ENCODE results near the gene TLR10.
"Not testable (repeated sequence)": the region's sequence is repeated elsewhere in the genome, so short reads cannot be mapped to it uniquely, and the experiment has no call there.

Gene TLR10

GRCh38 chr4:38811297-38811696 is 28.5 kb upstream of the TLR10 start:
- no peaks in the 10 kb centered on the region for H3K79me2 ChIP-seq (ENCODE audit: insufficient read depth, low read length)
- TF ChIP-seq EZH2 (IDR thresholded peaks at IDR 0.05; ENCODE audit: borderline replicate concordance, low read length), result no peak
- no peak for TF ChIP-seq CTCF (IDR thresholded peaks at IDR 0.05; ENCODE audit: low read length)
- no peak overlapping the region for H3K4me2 ChIP-seq (ENCODE audit: low read length)
- H3K27ac ChIP-seq (ENCODE audit: low read depth, low read length, poor library complexity, severe bottlenecking), result no peak overlapping the region
- no peak overlapping the region for H2AFZ ChIP-seq (ENCODE audit: low read length)
- peaks cover 18% of the 10 kb centered on the region for H3K36me3 ChIP-seq (ENCODE audit: insufficient read depth, low read length)
- no peak overlapping the region for H3K9ac ChIP-seq (ENCODE audit: low read length)
- H4K20me1 ChIP-seq (ENCODE audit: insufficient read depth, low read length), result no peaks in the 10 kb centered on the region
- H3K4me3 ChIP-seq (ENCODE audit: low read depth, low read length, poor library complexity, severe bottlenecking), result no peak overlapping the region
- H3K9me2 ChIP-seq (ENCODE audit: low read depth, low read length), result no peaks in the 10 kb centered on the region
- no peaks in the 10 kb centered on the region for H3F3A ChIP-seq (ENCODE audit: insufficient read depth, low read length)
- H3K27me3 ChIP-seq (ENCODE audit: insufficient read depth, low read length), result no peaks in the 10 kb centered on the region
- peaks cover 11% of the 10 kb centered on the region for H3K4me1 ChIP-seq (ENCODE audit: insufficient read depth, low read length, severe bottlenecking)
- peaks cover 16% of the 10 kb centered on the region; the same call in 1 of the 2 replicates for H3K9me3 ChIP-seq (ENCODE audit: low read length)

GRCh38 chr4:38807462-38807861 is 24.7 kb upstream of the TLR10 start:
- not testable (repeated sequence) for H2AFZ ChIP-seq (ENCODE audit: low read length); H3K9me3 ChIP-seq (ENCODE audit: low read length); H3K9me2 ChIP-seq (ENCODE audit: low read depth, low read length); H3F3A ChIP-seq (ENCODE audit: insufficient read depth, low read length); H3K27me3 ChIP-seq (ENCODE audit: insufficient read depth, low read length); H3K9ac ChIP-seq (ENCODE audit: low read length); H4K20me1 ChIP-seq (ENCODE audit: insufficient read depth, low read length); H3K4me2 ChIP-seq (ENCODE audit: low read length); H3K4me3 ChIP-seq (ENCODE audit: low read depth, low read length, poor library complexity, severe bottlenecking); H3K79me2 ChIP-seq (ENCODE audit: insufficient read depth, low read length); H3K27ac ChIP-seq (ENCODE audit: low read depth, low read length, poor library complexity, severe bottlenecking)
- H3K4me1 ChIP-seq (ENCODE audit: insufficient read depth, low read length, severe bottlenecking), result peaks cover 29% of the 10 kb centered on the region
- H3K36me3 ChIP-seq (ENCODE audit: insufficient read depth, low read length), result peaks cover 14% of the 10 kb centered on the region

GRCh38 chr4:38806251-38806650 is 23.5 kb upstream of the TLR10 start:
- not testable (repeated sequence) for H3K4me2 ChIP-seq (ENCODE audit: low read length)

GRCh38 chr4:38805530-38806145 is 22.8 kb upstream of the TLR10 start:
- H3K4me2 ChIP-seq (ENCODE audit: low read length), result peak overlapping the region; percentile 81
- H3F3A ChIP-seq (ENCODE audit: insufficient read depth, low read length), result no peaks in the 10 kb centered on the region
- no peak overlapping the region for H2AFZ ChIP-seq (ENCODE audit: low read length)
- peak overlapping the region; percentile 61 for H3K4me3 ChIP-seq (ENCODE audit: low read depth, low read length, poor library complexity, severe bottlenecking)
- H4K20me1 ChIP-seq (ENCODE audit: insufficient read depth, low read length), result no peaks in the 10 kb centered on the region
- no peaks in the 10 kb centered on the region for H3K9me2 ChIP-seq (ENCODE audit: low read depth, low read length)
- no peaks in the 10 kb centered on the region for H3K79me2 ChIP-seq (ENCODE audit: insufficient read depth, low read length)
- peaks cover 29% of the 10 kb centered on the region for H3K4me1 ChIP-seq (ENCODE audit: insufficient read depth, low read length, severe bottlenecking)
- peak overlapping the region; percentile 95 for H3K27ac ChIP-seq (ENCODE audit: low read depth, low read length, poor library complexity, severe bottlenecking)
- peaks cover 15% of the 10 kb centered on the region for H3K9me3 ChIP-seq (ENCODE audit: low read length)
- H3K9ac ChIP-seq (ENCODE audit: low read length), result peak overlapping the region; percentile 83
- peaks cover 32% of the 10 kb centered on the region for H3K36me3 ChIP-seq (ENCODE audit: insufficient read depth, low read length)
- H3K27me3 ChIP-seq (ENCODE audit: insufficient read depth, low read length), result no peaks in the 10 kb centered on the region
- TF ChIP-seq CTCF (IDR thresholded peaks at IDR 0.05; ENCODE audit: low read length) (no peak), EZH2 (IDR thresholded peaks at IDR 0.05; ENCODE audit: borderline replicate concordance, low read length) (no peak)

More at GRCh38 chr4:38806251-38806650, 23.5 kb upstream of the TLR10 start:
- Histone ChIP-seq H3K9ac (ENCODE audit: low read length) (peak overlapping the region; percentile 83; the same call in 1 of the 2 replicates), H3K4me3 (ENCODE audit: low read depth, low read length, poor library complexity, severe bottlenecking) (peak overlapping the region; percentile 61), H3K27ac (ENCODE audit: low read depth, low read length, poor library complexity, severe bottlenecking) (peak overlapping the region; percentile 95), H3K9me3 (ENCODE audit: low read length) (peaks cover 13% of the 10 kb centered on the region), H3K36me3 (ENCODE audit: insufficient read depth, low read length) (peaks cover 26% of the 10 kb centered on the region), H3K4me1 (ENCODE audit: insufficient read depth, low read length, severe bottlenecking) (peaks cover 29% of the 10 kb centered on the region)
- H2AFZ ChIP-seq (ENCODE audit: low read length); H3K79me2 ChIP-seq (ENCODE audit: insufficient read depth, low read length); H3F3A ChIP-seq (ENCODE audit: insufficient read depth, low read length); H3K9me2 ChIP-seq (ENCODE audit: low read depth, low read length); H3K27me3 ChIP-seq (ENCODE audit: insufficient read depth, low read length); H4K20me1 ChIP-seq (ENCODE audit: insufficient read depth, low read length): not testable (repeated sequence)
